Umbilical cord (tissue), 2 donors: ENCODE data around the gene ELOVL7. TPM values are rescaled to one million over a fixed set of nuclear protein-coding genes. Genes with fewer than 3 reads are reported as not detected.
A peak's percentile ranks its signal among the peaks of the same experiment; 100 is the strongest.
"Not testable (repeated sequence)": the region's sequence is repeated elsewhere in the genome, so short reads cannot be mapped to it uniquely, and the experiment has no call there.

Experiments used
- DNase-seq: peaks from one replicate; pipeline ENCODE4 v3.0.0-alpha.2; 2015; ENCODE audit warnings: low spot score
- total RNA-seq: library from RNA; depleted of rRNA; stranded (reverse); fragments of >200 nt; gene quantifications from one replicate; pipeline ENCODE4 v1.2.3, GENCODE V29; 2014; ENCODE audit warnings: low replicate concordance; ENCODE audit not compliant: insufficient read depth

ELOVL7 gene
- total RNA-seq, 1 donor from 2014 or later: 1.9 TPM

- DNase-seq: no peak
Measured at GRCh38 chr5:60830581-60831127, 13.4 kb downstream of the ELOVL7 start.

GRCh38 chr5:60829490-60830266 is 14.4 kb downstream of the ELOVL7 start:
- DNase-seq: no peak

GRCh38 chr5:60827201-60827600 is 16.9 kb downstream of the ELOVL7 start:
- no peak for DNase-seq

- DNase-seq: no peak
Measured at GRCh38 chr5:60826653-60827052, 17.4 kb downstream of the ELOVL7 start.

GRCh38 chr5:60823574-60823973 is 20.5 kb downstream of the ELOVL7 start:
- no peak for DNase-seq

- DNase-seq: no peak
Measured at GRCh38 chr5:60822285-60822556, 21.8 kb downstream of the ELOVL7 start.

- DNase-seq: no peak
Measured at GRCh38 chr5:60821488-60822284, 22.4 kb downstream of the ELOVL7 start.

- DNase-seq: no peak
Measured at GRCh38 chr5:60820593-60821487, 23.2 kb downstream of the ELOVL7 start.

GRCh38 chr5:60816138-60816537 is 27.9 kb downstream of the ELOVL7 start:
- not testable (repeated sequence) for DNase-seq

GRCh38 chr5:60814498-60814897 is 29.6 kb downstream of the ELOVL7 start:
- DNase-seq: no peak

GRCh38 chr5:60812426-60812825 is 31.6 kb downstream of the ELOVL7 start:
- DNase-seq: no peak

GRCh38 chr5:60811105-60811504 is 33.0 kb downstream of the ELOVL7 start:
- no peak for DNase-seq

- DNase-seq: no peak
Measured at GRCh38 chr5:60810438-60811085, 33.5 kb downstream of the ELOVL7 start.

- DNase-seq: peak; percentile 12
Measured at GRCh38 chr5:60809891-60810425, 34.1 kb downstream of the ELOVL7 start.

GRCh38 chr5:60806591-60807243 is 37.4 kb downstream of the ELOVL7 start:
- no peak for DNase-seq

GRCh38 chr5:60805463-60805862 is 38.6 kb downstream of the ELOVL7 start:
- no peak for DNase-seq

- no peak for DNase-seq
Measured at GRCh38 chr5:60803712-60804111, 40.4 kb downstream of the ELOVL7 start.

- DNase-seq: no peak
Measured at GRCh38 chr5:60802986-60803385, 41.1 kb downstream of the ELOVL7 start.

GRCh38 chr5:60802226-60802625 is 41.8 kb downstream of the ELOVL7 start:
- DNase-seq: no peak

- no peak for DNase-seq
Measured at GRCh38 chr5:60797482-60798153, 46.5 kb downstream of the ELOVL7 start.
